TTC549 (cell line): ENCODE data around the gene SRC.

ENCODE experiments used
- FAIRE-seq: peaks from 2 replicates; lab custom pipeline; 2012; peaks lifted over from hg19 to GRCh38; lab: Jason Lieb, UNC

SRC gene

GRCh38 chr20:37383229-37383989 lies 37.5 kb downstream of the SRC start:
- FAIRE-seq = no peak

GRCh38 chr20:37384683-37385174 lies 38.8 kb downstream of the SRC start:
- no peak for FAIRE-seq

- no peak for FAIRE-seq
Measured at GRCh38 chr20:37385176-37385575, 39.2 kb downstream of the SRC start.

GRCh38 chr20:37385659-37386504 lies 39.9 kb downstream of the SRC start:
- FAIRE-seq = no peak

- FAIRE-seq = no peak
Measured at GRCh38 chr20:37386505-37387251, 40.7 kb downstream of the SRC start.

- FAIRE-seq = no peak
Measured at GRCh38 chr20:37387519-37388269, 41.8 kb downstream of the SRC start.

GRCh38 chr20:37388831-37389230 lies 42.9 kb downstream of the SRC start:
- FAIRE-seq = no peak

- FAIRE-seq = no peak
Measured at GRCh38 chr20:37389241-37389747, 43.4 kb downstream of the SRC start.

GRCh38 chr20:37389844-37390275 lies 43.9 kb downstream of the SRC start:
- FAIRE-seq = no peak

GRCh38 chr20:37390503-37390890 lies 44.6 kb downstream of the SRC start:
- no peak for FAIRE-seq

- no peak for FAIRE-seq
Measured at GRCh38 chr20:37390891-37391525, 45.1 kb downstream of the SRC start.

- FAIRE-seq = no peak
Measured at GRCh38 chr20:37392441-37393195, 46.7 kb downstream of the SRC start.

GRCh38 chr20:37393196-37393862 lies 47.4 kb downstream of the SRC start:
- FAIRE-seq = no peak

GRCh38 chr20:37393863-37394542 lies 48.1 kb downstream of the SRC start:
- FAIRE-seq = no peak

GRCh38 chr20:37394543-37395409 lies 48.8 kb downstream of the SRC start:
- FAIRE-seq = no peak

- FAIRE-seq = no peak
Measured at GRCh38 chr20:37395410-37395797, 49.5 kb downstream of the SRC start.

- no peak for FAIRE-seq
Measured at GRCh38 chr20:37395921-37396415, 50.0 kb downstream of the SRC start.
